Urothelium cell line (cell line): ENCODE results near the gene ARID1B.

Experiments used
- DNase-seq: peaks from one replicate; pipeline ENCODE4 v3.0.0; 2011; ENCODE audit warnings: low spot score, mixed read lengths
- FAIRE-seq: peaks from 2 replicates; lab custom pipeline; 2011; peaks lifted over from hg19 to GRCh38; lab: Jason Lieb, UNC

Gene ARID1B

DNA sequence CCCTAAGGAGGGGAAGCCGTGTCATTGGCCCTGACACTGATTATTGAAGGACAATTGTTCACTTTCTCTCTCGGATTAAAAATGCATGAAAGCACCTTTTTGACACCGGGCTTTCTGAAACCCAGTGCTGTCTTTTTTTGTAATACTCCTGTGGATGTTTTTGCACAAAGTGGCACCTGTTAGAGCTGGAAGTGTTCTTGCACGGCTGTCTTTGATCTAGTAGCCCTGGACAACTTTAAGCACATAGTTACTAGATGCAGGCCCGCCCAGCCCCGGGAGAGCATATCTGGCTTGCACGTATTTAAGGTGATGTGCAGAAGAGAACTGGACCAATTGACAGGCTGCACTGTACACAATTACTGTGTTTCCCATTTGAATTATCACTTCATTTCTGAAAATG lies 72.6 kb downstream of the ARID1B start:
- FAIRE-seq, result no peak
- DNase-seq, result no peak

DNA sequence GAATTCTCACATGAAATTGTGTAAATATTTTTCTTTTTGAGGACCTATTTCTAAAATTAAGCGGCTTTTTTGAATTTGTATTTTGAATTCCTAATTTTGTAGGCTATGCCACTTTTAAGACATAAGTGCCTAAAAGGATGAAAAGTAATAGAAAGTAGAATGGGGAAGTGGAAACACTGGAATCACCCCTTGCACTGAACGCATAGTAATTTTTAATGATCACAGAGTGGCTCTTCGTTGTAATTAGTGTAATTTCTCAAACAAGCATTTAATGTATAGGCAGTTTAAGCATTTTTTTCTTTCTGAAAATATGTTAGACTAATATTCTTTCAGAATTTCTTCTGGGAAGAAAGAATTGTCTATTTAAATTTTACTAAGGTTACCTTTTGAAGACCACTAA lies 73.2 kb downstream of the ARID1B start:
- FAIRE-seq (no peak), DNase-seq (no peak)

DNA sequence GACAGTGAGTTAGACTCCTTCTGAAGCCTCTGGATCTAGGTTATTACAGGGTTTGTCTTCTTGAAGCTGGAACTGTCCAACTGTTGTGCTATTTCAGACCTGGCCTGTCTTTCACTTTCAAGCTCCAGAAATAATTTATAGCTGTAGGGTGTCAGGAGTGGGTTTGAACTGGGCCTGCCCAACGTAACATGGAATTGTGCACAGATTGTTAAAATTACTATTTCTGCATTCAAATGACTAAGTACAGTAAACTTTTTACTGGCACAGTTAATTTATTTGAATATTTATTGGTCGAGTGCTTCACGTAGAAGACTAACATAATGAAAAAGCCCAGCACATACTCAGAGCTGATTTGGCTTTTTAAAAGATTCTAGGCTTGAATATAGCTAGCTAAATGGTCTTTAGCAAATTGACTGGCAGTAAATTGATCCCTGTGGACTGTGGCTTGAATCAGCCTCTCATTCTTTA lies 74.3 kb downstream of the ARID1B start:
- DNase-seq, result no peak
- FAIRE-seq, result no peak

DNA sequence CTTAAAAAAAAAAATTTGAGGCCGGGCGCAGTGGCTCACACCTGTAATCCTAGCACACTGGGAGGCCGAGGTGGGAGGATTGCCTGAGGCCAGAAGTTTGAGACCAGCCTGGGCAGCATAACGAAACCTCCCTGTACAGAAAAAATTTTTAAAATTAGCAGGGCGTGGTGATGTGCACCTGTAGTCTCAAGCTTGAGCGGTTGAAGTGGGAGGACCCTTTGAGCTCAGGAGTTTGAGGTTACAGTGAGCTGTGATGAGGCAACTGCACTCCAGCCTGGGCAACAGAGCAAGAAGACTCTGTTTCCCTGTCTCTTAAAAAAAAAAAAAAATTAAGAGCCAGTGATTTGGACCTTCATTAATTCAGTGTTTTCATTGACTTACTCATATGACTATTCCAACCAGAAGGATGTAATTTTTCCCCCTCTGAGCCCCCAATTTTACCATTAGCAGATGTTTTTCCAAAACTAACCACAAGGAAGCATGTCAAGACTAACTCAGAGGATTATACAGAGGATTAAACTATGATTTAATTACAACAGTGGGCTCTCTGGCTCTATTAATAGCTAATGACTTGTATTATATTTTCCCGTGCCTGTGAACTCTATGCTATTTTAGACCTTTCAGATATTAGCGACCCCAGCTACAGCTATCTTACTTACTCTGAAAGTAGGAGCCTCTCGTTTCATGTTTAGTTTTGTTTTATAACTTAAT lies 75.1 kb downstream of the ARID1B start:
- DNase-seq (no peak), FAIRE-seq (no peak)

DNA sequence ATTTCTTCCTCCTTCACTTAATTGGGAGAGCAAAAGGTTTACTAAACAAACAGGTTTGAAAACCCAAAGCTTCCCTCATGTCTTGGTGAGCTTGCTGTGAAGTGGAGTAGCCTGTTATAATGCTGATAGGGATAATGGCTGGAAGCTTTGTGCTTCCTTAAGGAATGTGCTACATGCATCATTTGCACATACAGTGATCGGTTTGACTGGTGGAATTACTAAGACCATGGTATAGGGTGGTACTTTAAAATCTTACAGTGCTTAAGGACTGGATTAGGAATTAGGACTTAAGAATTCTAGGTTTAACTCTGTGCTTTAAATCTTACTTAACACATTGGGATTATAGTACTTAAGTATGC lies 75.7 kb downstream of the ARID1B start:
- no peak for FAIRE-seq
- DNase-seq, result no peak

DNA sequence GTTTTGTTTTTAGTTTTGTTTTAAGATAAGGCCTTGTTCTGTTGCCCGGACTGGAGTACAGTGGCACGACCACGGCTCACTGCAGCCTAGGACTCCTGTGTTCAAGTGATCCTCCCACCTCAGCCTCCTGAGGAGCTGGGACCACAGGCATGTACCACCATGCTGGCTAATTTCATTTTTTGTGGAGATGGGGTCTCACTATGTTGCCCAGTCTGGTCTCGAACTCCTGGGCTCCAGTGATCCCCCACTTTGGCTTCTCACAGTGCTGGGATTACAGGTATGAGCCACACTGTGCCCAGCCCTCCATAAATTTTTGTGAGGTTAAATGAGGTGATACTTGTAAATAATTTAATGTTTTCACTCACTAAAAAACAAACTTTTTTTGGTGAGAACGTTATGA lies 76.6 kb downstream of the ARID1B start:
- FAIRE-seq, result no peak
- DNase-seq, result no peak

DNA sequence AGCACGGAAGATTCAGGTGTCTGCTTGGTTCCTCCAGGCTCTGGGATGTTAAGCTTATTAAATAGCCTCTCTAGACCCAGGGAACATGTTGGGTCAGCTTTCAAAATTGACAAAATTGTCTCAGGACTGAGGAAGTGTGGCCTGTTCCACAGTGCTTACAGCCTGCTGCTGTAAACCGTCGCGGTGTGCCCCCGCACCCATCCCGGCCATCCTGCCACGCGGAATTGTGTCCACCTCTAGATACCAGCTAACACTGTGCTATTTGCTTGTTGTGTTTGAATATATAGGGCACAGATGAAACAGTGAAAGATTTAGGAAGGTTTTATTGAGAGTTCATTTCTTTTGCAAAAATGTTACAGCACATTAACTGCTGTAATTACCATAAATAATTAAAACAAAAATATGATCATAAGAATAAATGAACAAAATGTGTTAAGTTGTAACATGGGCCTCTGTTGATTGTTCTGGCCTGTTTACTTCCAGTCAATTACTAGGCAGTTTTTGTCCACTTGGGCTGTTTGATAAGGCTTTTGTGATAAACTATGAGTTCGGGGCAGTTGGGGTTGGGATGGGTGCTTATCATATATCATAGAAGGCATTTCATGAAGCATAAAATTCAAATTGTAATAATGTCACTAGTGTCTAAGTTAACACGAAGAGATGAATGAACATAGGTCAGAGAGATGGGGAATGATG lies 77.4 kb downstream of the ARID1B start:
- DNase-seq (no peak), FAIRE-seq (no peak)

DNA sequence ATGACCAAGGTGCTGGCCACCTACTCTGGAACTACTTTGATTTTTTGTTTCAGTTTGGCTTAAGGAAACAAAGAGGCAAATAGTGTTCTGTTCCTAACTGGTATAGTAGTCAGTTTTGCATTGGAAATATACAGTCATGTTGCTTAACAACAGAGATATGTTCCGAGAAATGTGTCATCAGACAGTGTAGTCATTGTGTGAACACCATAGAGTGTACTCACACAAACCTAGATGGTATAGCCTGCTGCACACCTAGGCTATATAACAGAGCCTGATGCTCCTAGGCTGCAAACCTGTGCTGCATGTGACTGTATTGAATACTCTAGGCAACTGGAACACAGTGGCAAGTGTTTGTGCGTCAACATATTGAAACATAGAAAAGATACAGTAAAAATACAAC lies 80.4 kb downstream of the ARID1B start:
- FAIRE-seq (no peak), DNase-seq (no peak)

DNA sequence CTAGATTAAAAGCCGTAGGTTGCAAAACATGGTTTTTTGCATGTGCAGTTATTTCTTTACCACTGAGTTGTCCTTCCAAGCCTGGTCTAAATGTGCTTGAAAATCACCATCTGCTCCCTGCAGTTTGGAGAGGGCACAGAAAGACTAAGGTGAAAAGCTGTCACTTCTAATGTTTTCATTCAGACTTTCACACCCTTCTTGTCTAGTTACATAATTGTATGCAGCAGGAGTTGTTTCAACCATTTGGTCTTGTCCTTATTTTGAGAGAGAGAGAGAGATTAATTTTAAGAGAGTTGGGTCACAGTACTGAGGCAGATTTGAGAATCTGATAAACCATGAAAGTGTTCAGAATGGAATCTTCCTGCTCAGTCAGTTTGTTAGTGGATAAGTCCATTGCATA lies 82.5 kb downstream of the ARID1B start:
- no peak for DNase-seq
- FAIRE-seq, result no peak

DNA sequence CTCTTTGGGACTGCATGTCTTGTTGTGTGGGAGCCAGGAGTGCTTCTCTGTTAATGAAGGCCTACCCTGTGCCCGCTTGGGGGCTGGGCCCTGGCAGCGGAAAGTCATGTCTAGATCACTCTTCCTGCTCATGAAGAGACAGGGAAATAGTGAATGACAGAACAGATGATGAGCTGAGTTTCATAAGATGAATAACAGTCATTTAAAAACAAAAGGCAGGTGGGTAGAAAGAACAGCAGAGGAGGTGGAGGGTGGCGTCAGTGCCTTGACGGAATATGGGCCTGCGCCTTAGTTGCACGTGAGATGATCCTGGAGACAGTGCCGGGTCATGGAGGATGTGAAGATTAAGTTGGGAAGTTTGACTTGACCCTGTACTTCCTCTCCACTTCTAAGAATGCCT lies 85.5 kb downstream of the ARID1B start:
- FAIRE-seq (no peak), DNase-seq (no peak)

DNA sequence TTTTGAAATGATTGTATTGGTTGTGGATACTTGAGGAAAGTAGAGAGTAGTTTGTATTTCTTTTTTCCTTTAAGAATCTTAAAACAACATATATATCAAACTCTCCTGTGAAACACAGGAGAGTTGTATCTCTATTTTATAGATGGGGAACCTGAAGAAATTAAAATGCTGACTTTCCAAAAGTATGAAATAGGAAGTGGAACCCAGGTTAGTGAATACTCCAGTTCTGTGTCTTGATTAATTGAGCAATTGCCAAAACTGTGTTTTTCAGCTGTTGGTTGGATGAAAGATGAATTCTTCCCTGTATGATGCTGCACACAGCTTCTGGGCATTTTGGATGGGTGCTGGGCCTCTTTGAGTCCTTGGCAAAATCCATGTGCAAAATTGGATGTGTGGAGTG lies 86.3 kb downstream of the ARID1B start:
- FAIRE-seq (no peak), DNase-seq (no peak)

DNA sequence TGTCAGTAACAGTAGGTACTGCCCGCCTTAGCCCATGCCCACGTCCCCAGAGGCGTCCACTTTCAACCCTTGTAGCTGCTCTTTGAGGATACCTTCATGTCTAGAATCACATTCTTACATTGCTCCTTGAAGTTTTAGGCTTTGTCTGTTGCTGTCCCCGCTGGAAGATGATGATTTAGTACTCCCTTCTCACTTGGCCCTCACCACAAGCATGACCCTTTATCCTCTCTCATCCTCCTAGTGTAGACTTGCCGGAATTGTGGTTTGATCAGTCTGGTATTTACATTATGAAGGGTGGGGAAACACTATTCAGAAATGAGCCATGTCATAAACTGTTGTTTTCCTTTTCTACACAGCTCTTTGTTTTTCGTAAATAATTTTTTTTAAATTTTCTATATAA lies 87.4 kb downstream of the ARID1B start:
- DNase-seq (no peak), FAIRE-seq (no peak)

DNA sequence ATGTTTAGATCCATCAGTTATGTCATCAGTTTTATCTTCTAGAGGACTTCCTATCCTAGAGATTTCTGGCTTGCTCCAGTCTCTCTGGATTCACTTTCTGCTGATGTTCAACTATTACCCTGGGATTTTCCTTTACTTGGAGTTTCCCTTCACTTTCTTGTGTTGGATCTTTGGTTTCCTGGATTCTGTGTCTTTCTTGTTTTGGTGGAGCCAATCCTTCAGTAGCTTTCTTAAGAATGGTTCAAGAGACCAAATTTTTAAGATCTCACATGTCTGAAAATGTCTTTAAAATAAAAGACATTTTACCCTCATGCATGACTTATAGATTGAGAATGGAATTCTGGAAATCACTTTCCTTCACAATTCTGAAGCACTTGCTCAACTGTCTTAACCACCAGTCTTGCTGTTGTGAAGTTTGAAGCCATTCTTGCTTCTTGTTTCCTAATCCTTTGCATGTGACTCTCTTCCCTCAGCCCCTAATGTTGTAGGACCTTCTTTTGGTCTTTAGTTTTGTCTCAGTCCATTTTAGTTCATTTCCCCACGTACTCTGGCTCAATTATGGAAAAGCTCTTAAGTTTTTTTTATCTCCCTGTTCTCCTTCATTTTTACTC lies 87.9 kb downstream of the ARID1B start:
- FAIRE-seq (no peak), DNase-seq (no peak)

DNA sequence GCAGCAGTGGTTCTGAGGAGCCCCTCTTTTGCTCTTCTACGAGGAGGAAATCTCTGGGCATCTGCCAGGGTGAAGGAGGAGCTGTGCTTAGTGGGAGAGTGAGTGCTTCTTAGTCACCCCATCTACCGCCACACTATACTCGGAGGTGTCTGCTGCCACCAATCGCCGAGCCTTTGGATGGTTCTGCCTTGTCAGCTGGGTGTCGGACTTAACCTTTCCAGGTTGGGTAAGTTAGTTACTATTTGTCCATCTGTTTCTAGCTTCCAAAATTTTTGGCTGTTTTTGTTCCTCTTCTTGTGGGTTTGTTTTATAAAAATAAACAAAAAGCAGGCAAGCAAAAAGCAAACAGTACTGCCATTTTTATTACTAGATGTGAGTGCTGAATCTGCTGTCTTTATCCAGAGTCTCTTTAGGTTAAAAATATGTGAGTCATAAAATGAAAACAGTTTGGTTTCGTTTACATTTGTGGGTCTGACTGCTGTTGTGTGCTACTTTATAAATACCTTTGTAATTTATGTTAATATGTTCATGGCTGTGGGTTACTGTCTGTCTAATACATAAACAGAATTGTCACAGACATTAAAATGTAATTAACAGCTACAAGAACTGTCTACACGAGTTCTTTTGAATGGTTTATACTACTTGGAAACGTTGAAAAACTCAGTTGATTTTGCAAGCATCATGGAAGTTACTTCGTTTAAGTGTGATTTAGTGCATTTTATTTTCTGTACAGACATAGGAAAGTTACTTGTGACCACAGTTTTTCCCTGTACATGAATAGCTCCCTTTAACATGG lies 89.2 kb downstream of the ARID1B start:
- no peak for FAIRE-seq
- DNase-seq, result no peak

DNA sequence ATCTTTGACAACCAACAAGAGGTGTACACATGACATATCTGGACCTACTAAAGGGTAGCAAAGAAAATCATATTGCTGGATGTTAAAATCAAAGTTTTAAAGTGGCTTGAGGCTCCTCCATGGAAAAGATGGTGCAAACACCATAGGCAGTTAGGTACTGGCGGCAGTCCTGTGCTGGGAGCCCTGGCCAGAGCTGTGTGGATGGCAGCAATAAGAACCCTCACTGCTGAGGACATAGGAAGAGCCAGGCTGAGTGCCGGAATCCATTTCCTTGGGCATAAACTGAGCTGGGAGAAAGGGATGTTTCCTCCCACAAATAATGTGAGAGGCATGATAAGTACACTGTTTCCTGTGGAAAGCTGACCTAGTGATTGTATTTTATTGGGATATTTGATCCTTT lies 89.9 kb downstream of the ARID1B start:
- no peak for DNase-seq
- no peak for FAIRE-seq

DNA sequence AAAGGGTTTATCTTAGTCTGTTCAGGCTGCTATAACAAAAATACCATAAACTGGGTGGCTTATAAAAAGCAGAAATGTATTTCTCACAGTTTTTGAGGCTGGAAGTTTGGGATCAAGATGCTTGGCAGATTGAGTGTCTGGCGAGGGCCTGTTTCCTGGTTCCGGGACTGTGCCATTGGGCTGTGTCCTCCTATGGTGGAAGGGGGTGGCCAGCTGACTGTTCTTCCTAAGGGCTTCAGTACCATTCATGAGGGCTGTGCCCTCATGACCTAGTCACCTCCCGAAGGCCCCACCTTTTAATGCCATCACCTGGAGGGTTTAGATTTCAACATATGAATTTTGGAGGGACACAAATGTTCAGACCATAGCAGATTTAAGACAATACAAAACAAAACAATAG lies 91.2 kb downstream of the ARID1B start:
- no peak for FAIRE-seq
- DNase-seq, result no peak

DNA sequence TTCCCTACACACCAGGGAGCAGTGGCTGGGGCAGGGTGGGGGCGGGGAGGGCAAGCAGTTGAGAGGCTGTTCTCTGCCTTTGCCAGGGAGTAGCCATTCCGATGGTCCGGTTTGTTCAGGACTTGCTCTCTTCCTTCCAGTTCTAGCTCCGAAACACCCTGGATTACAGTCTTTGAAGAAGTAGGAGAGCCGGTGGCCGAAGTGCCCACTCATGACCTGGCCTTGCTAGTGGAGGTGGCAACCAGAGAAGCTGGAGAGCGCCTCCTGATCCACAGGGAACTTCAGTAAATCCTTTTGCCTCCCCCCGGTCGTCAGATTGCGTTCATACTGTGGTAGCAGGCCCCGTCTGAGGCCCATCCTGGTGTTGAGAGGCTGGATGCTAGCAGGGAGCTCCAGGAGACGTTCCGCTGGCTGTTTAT lies 92.8 kb downstream of the ARID1B start:
- FAIRE-seq (no peak), DNase-seq (no peak)

DNA sequence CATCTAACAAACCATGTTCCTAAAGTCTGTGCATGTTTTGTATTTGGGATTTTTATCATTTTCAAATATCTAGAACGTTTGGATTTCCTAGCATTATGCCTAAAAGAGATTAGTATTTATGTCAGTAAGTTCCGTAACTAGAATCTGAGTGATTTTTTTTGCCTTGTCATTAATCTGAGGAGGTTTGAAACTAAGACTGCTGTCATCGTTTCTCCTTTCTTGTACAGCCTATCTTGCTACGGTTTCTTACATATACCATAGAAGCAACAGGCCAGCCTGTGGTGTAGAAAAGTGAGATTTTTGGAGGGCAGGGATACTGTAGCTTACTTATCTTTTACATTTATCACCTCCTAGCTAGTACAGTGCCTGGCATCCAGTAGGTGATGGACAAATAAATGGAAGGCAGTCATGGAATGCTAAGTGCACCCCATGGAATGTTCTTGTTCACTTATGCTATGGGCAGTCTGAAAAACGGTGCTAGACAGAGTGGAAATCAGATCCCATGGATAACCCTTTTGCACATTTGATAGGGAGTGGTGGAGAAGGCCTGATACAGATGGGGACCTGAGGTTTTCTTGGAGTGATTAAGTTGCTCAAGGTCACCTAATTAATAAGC lies 93.9 kb downstream of the ARID1B start:
- no peak for FAIRE-seq
- DNase-seq, result no peak

DNA sequence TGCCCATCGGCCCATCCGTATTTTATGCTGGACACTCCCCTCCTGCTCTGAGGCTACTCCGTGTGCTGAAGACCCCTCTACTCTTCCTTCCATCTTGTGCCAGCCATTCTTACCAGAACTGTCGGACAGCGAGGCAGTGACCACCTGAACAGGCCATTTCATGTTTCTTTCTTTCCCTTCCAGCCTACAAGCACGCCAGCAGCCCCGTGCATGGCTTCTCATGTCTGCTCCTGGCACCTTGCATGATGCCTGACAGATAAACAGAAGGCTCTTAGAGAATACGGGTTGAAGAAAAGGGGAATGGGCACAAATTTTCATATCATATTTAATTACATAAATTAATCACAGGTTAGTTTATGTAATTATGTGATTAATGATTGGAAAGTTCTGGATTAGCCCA lies 95.7 kb downstream of the ARID1B start:
- DNase-seq, result no peak
- no peak for FAIRE-seq

DNA sequence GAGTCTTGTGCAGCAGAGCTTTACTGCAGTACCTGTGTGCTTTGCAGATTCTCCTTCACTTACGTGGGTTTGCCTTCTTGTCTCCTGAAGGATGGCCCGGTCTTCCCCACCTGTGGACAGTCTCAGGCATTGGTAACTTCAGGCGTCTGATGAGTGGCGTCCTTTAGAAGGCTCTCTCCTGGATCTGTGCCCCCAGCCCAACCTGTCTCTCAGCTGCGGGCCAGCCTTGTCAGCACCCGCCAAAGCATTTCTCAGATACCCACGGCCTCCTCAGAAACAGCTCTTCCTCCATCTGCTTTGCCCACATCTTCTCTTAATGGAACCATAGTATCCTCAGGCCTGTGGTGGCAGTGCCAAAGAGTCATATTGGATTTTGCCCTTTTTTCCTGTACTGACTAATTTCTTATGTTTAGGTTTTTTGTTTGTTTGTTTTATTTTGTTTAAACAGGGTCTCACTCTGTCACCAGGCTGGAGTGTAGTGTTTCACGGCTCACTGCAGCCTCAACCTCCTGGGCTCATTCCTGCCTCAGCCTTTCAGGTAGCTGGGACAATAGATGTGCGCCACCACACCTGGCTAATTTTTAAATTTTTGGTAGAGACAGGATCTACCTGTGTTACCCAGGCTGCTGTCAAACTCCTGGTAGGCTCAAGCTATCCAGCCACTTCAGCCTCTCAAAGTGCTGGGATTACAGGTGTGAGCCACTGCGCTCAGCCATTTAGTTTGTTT lies 96.6 kb downstream of the ARID1B start:
- no peak for FAIRE-seq

More for the DNA sequence above, 96.6 kb downstream of the ARID1B start:
- no peak for DNase-seq
